H1 (cell line): Measurements from ENCODE around the gene CACNB2. TPM values are rescaled to one million over a fixed set of nuclear protein-coding genes. Genes with fewer than 3 reads are reported as not detected.

ENCODE experiments used
- CTCF ChIA-PET: fragments of 300-600 bp; sonication (Branson Sonifier 250); formaldehyde crosslinking; loops from one replicate; lab custom pipeline; 2021; ENCODE audit not compliant: partially characterized antibody; lab: Charles Lee
- POLR2A ChIA-PET: fragments of 300-600 bp; sonication (Branson Sonifier 250); formaldehyde crosslinking; loops from one replicate; lab custom pipeline; 2021; ENCODE audit warnings: inconsistent platforms; ENCODE audit not compliant: partially characterized antibody; lab: Charles Lee
- DNase-seq, 2 experiments: peaks; one replicate each; pipeline versions ENCODE4 v3.0.0 to v3.0.0-alpha.2; 2010 to 2022; ENCODE audit warnings: low spot score in 2 of 2, low read depth in 1 of 2, mixed read lengths in 1 of 2
- FAIRE-seq: peaks from 2 replicates; lab custom pipeline; 2011; peaks lifted over from hg19 to GRCh38; lab: Jason Lieb, UNC
- H2AFZ ChIP-seq: 2 replicates; pipeline ENCODE4 v1.8.1; 2012; ENCODE audit warnings: low read length, inconsistent platforms
- H2AK5ac ChIP-seq: 2 replicates; pipeline ENCODE4 v1.6.1; 2013; ENCODE audit warnings: low read depth, low read length
- H2BK120ac ChIP-seq: replicated peaks from 2 replicates; pipeline ENCODE3; 2013; ENCODE audit warnings: low read depth, low read length, inconsistent platforms
- H2BK12ac ChIP-seq: 2 replicates; pipeline ENCODE4 v1.6.1; 2013; ENCODE audit warnings: low read depth, low read length
- H2BK15ac ChIP-seq: 2 replicates; pipeline ENCODE4 v1.6.1; 2013; ENCODE audit warnings: low read length
- H2BK20ac ChIP-seq: 2 replicates; pipeline ENCODE4 v1.6.1; 2013; ENCODE audit warnings: low read length
- H2BK5ac ChIP-seq: 2 replicates; pipeline ENCODE4 v1.6.1; 2013; ENCODE audit warnings: low read depth, low read length
- H3K14ac ChIP-seq: 2 replicates; pipeline ENCODE4 v1.6.1; 2013; ENCODE audit warnings: inconsistent platforms; ENCODE audit not compliant: insufficient read length
- H3K18ac ChIP-seq: 2 replicates; pipeline ENCODE4 v1.6.1; 2013; ENCODE audit warnings: low read length; ENCODE audit errors: extremely low read depth
- H3K23ac ChIP-seq: 2 replicates; pipeline ENCODE4 v1.6.1; 2013; ENCODE audit warnings: inconsistent platforms; ENCODE audit not compliant: insufficient read length
- H3K23me2 ChIP-seq: 2 replicates; pipeline ENCODE4 v1.6.1; 2013; ENCODE audit warnings: low read depth, low read length
- H3K27ac ChIP-seq: 2 replicates; pipeline ENCODE4 v1.6.1; 2011; ENCODE audit warnings: low read depth, low read length, inconsistent platforms
- H3K27me3 ChIP-seq, 4 experiments: replicated peaks in 1 of 4; 1 replicate in 1 of 4; 2 replicates in 3 of 4; pipeline versions ENCODE4 v1.6.1 to v1.8.1; 2011 to 2013; ENCODE audit warnings: low read length in 3 of 4, mild to moderate bottlenecking in 3 of 4, inconsistent platforms in 2 of 4, mixed read lengths in 2 of 4, moderate library complexity in 1 of 4; ENCODE audit not compliant: control insufficient read depth in 3 of 4, insufficient read depth in 3 of 4; ENCODE audit errors: extremely low read depth in 1 of 4
- H3K36me3 ChIP-seq, 4 experiments: 2 replicates each; pipeline versions ENCODE4 v1.6.1 to v1.8.1; 2011 to 2013; ENCODE audit warnings: mild to moderate bottlenecking in 4 of 4, low read length in 3 of 4, moderate library complexity in 2 of 4, control low read depth in 1 of 4, inconsistent platforms in 1 of 4; ENCODE audit not compliant: insufficient read depth in 4 of 4, control insufficient read depth in 2 of 4
- H3K4ac ChIP-seq: replicated peaks from 2 replicates; pipeline ENCODE3; 2013; ENCODE audit warnings: low read length, low read depth, mixed read lengths, inconsistent platforms; ENCODE audit not compliant: insufficient read length
- H3K4me1 ChIP-seq, 4 experiments: replicated peaks in 1 of 4; 1 replicate in 1 of 4; 2 replicates in 3 of 4; pipeline versions ENCODE4 v1.6.1 to v1.8.1; 2011 to 2013; ENCODE audit warnings: low read length in 3 of 4, inconsistent platforms in 2 of 4, mixed read lengths in 1 of 4; ENCODE audit not compliant: insufficient read depth in 4 of 4, control insufficient read depth in 3 of 4
- H3K4me2 ChIP-seq, 2 experiments: 2 replicates each; pipeline versions ENCODE4 v1.6.1 to v1.8.1; 2011 to 2013; ENCODE audit warnings: low read depth in 2 of 2, low read length in 2 of 2, control low read depth in 1 of 2, inconsistent platforms in 1 of 2, mild to moderate bottlenecking in 1 of 2; ENCODE audit not compliant: insufficient read depth in 1 of 2
- H3K4me3 ChIP-seq, 4 experiments: fragments of 200-600, 300-600 bp in 1 of 4; sonication (generic), shearing (Covaris generic), sonication (Bioruptor Twin) in 1 of 4; 2 replicates each; pipeline versions ENCODE4 v1.5.1 to v1.8.1; 2011 to 2016; ENCODE audit warnings: low read length in 4 of 4, low read depth in 3 of 4, control low read depth in 2 of 4, inconsistent platforms in 2 of 4, mild to moderate bottlenecking in 2 of 4, mixed read lengths in 1 of 4, moderate library complexity in 1 of 4; ENCODE audit not compliant: insufficient read depth in 2 of 4; ENCODE audit errors: extremely low read depth in 1 of 4
- H3K56ac ChIP-seq: replicated peaks from 2 replicates; pipeline ENCODE3; 2013; ENCODE audit warnings: low read depth, mild to moderate bottlenecking, mixed read lengths, low read length, inconsistent platforms; ENCODE audit not compliant: insufficient read length
- H3K79me1 ChIP-seq: 2 replicates; pipeline ENCODE4 v1.6.1; 2013; ENCODE audit warnings: low read depth, low read length, control low read depth
- H3K79me2 ChIP-seq, 2 experiments: 2 replicates each; pipeline versions ENCODE4 v1.6.1 to v1.8.1; 2012 to 2013; ENCODE audit warnings: low read length in 2 of 2, mild to moderate bottlenecking in 2 of 2, inconsistent platforms in 1 of 2; ENCODE audit not compliant: insufficient read depth in 2 of 2, control insufficient read depth in 1 of 2
- H3K9ac ChIP-seq, 4 experiments: replicated peaks in 1 of 4; 1 replicate in 1 of 4; 2 replicates in 3 of 4; pipeline versions ENCODE4 v1.6.1 to v1.8.1; 2011 to 2013; ENCODE audit warnings: low read depth in 3 of 4, low read length in 3 of 4, control low read depth in 2 of 4, mild to moderate bottlenecking in 2 of 4, moderate library complexity in 2 of 4, inconsistent platforms in 1 of 4; ENCODE audit errors: extremely low read depth in 1 of 4
- H3K9me3 ChIP-seq, 2 experiments: 2 replicates each; pipeline versions ENCODE4 v1.6.1 to v1.8.1; 2012 to 2013; ENCODE audit warnings: mild to moderate bottlenecking in 2 of 2, moderate library complexity in 2 of 2, control low read depth in 1 of 2, inconsistent platforms in 1 of 2, low read depth in 1 of 2, low read length in 1 of 2, mixed read lengths in 1 of 2; ENCODE audit not compliant: insufficient read depth in 2 of 2
- H4K20me1 ChIP-seq, 2 experiments: replicated peaks in 1 of 2; 2 replicates each; pipeline versions ENCODE3 to v1.8.1; 2011 to 2013; ENCODE audit warnings: inconsistent platforms in 2 of 2, low read length in 2 of 2, mild to moderate bottlenecking in 1 of 2; ENCODE audit not compliant: insufficient read depth in 2 of 2, control insufficient read depth in 1 of 2
- H4K5ac ChIP-seq: 2 replicates; pipeline ENCODE4 v1.6.1; 2013; ENCODE audit warnings: low read length, low read depth, mixed read lengths, inconsistent platforms; ENCODE audit not compliant: insufficient read length
- H4K8ac ChIP-seq: 2 replicates; pipeline ENCODE4 v1.8.0; 2013; ENCODE audit warnings: mild to moderate bottlenecking, moderate library complexity, low read length, inconsistent platforms; ENCODE audit not compliant: insufficient read depth; ENCODE audit errors: extremely low read depth
- H4K91ac ChIP-seq: replicated peaks from 2 replicates; pipeline ENCODE3; 2013; ENCODE audit warnings: low read length, mixed read lengths, inconsistent platforms; ENCODE audit not compliant: insufficient read length
- BACH1 ChIP-seq: IDR thresholded peaks from 2 replicates; pipeline ENCODE4 v1.6.1; 2012; ENCODE audit warnings: low read length, improper control_type of control experiment
- EGR1 ChIP-seq: IDR thresholded peaks from 2 replicates; pipeline ENCODE4 v1.6.1; 2011; ENCODE audit warnings: low read depth, low read length, borderline replicate concordance
- POLR2AphosphoS5 ChIP-seq: IDR thresholded peaks from 2 replicates; pipeline ENCODE4 v1.6.1; 2011; ENCODE audit warnings: low read depth, low read length
- RAD21 ChIP-seq, 2 experiments: IDR thresholded peaks in 1 of 2; conservative IDR thresholded peaks in 1 of 2; 2 replicates each; pipeline ENCODE4 v1.6.1; 2011; ENCODE audit warnings: low read depth in 2 of 2, low read length in 2 of 2, improper control_type of control experiment in 1 of 2, inconsistent platforms in 1 of 2, mild to moderate bottlenecking in 1 of 2, moderate library complexity in 1 of 2
- YY1 ChIP-seq: IDR thresholded peaks from 2 replicates; pipeline ENCODE4 v1.6.1; 2011; ENCODE audit warnings: low read depth, mild to moderate bottlenecking, low read length
- WGBS, 2 experiments: shearing (Covaris generic) in 1 of 2; methylation state at CpG; one replicate each; pipeline versions ENCODE4 v1.1.6 to v1.1.7; 2013 to 2015; ENCODE audit warnings: low lambda C conversion rate in 2 of 2, mixed read lengths in 2 of 2, inconsistent platforms in 1 of 2, low coverage in 1 of 2, missing lambda C conversion rate in 1 of 2; ENCODE audit not compliant: insufficient replicate concordance in 2 of 2, insufficient coverage in 1 of 2, insufficient read length in 1 of 2; ENCODE audit errors: extremely low coverage in 1 of 2, missing lambda C conversion rate in 1 of 2; 5-methylcytosine and 5-hydroxymethylcytosine counted together
- polyA plus RNA-seq, 7 experiments: library from polyadenylated mRNA; depleted of rRNA in 3 of 7; stranded (reverse) in 5 of 7; unstranded in 2 of 7; fragments of >200 nt in 5 of 7; fragments of 200-250 nt in 2 of 7; gene quantifications; 1 replicate in 5 of 7; 2 replicates in 1 of 7; 4 replicates in 1 of 7; pipeline versions ENCODE4 v1.2.1 to v1.2.3, GENCODE V29; 2011 to 2013; ENCODE audit warnings: missing spikeins in 2 of 7, mixed read lengths in 2 of 7
- total RNA-seq: library from RNA; stranded (reverse); fragmentation: NEBNext Ultra II Directional; extraction: Animal tissue kit (Norgen Biotek cat#: 25700); gene quantifications from 2 replicates; pipeline ENCODE4 v1.2.1, GENCODE V29; 2021

The CACNB2 gene
- total and polyA plus RNA-seq, 2 of the 8 experiments (the other 6 are each of a cell fraction or from before 2014, with no cell fraction given), result 2.4 to 3.2 TPM

DNA sequence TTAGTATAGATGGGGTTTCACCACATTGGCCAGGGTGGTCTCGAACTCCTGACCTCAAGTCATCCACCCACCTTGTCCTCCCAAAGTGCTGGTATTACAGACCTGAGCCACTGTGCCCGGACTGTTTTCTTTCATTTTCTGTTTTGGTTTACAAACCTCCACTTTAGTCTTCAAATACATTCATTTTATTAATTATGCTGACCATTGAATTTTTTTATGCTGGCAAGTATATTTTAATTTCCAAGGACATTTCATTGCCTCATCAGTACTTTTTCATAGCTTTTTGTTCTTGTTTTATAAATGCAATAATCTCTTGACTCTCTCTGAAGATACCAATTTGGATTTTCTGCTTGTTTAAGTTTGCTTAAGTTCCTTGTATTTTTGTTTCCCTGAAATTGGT is 170.5 kb downstream of the CACNB2 start:
- DNase-seq, result no peak
- H3K14ac ChIP-seq, result no peak overlapping the region
- no peak overlapping the region for H2BK20ac ChIP-seq
- no peak overlapping the region for H2AFZ ChIP-seq
- H4K5ac ChIP-seq, result no peak overlapping the region
- H3K4me3 ChIP-seq, result no peak overlapping the region
- no peak overlapping the region for H4K8ac ChIP-seq
- no peak overlapping the region for H3K27ac ChIP-seq
- 87% methylated on average over 2 of the region's 2 CpGs; no CpG with 5 or more reads in 1 of the 2 experiments for WGBS, 2 experiments
- ChIA-PET CTCF (interaction anchor here (0.8 to 1.1 kb wide), 2 partner anchors 29 to 502 kb away, joined by 3 to 4 read pairs; no protein-coding TSS in a partner anchor), POLR2A (no interaction called here)
- no peaks in the 10 kb centered on the region for H3K79me1 ChIP-seq
- H3K18ac ChIP-seq, result no peak overlapping the region
- no peak overlapping the region for H2BK5ac ChIP-seq
- no peaks in the 10 kb centered on the region for H3K23me2 ChIP-seq
- no peak overlapping the region for H4K91ac ChIP-seq
- no peak overlapping the region for H2BK12ac ChIP-seq
- H3K4me1 ChIP-seq, result no peaks in the 10 kb centered on the region
- no peaks in the 10 kb centered on the region for H3K79me2 ChIP-seq
- no peak overlapping the region for H3K56ac ChIP-seq
- no peaks in the 10 kb centered on the region for H4K20me1 ChIP-seq
- H3K36me3 ChIP-seq, result no peaks in the 10 kb centered on the region
- H3K9ac ChIP-seq, result no peak overlapping the region
- H3K23ac ChIP-seq, result no peak overlapping the region
- no peak for TF ChIP-seq EGR1
- no peak for TF ChIP-seq BACH1
- no peak for TF ChIP-seq POLR2AphosphoS5
- no peak for TF ChIP-seq RAD21 (IDR thresholded peaks at IDR 0.05 in 1 of 2, conservative IDR thresholded peaks at IDR 0.05 in 1 of 2; ENCODE audit: low read depth in 2 of 2, low read length in 2 of 2)
- TF ChIP-seq YY1, result no peak
- H3K9me3 ChIP-seq, result no peaks in the 10 kb centered on the region
- no peaks in the 10 kb centered on the region for H3K27me3 ChIP-seq
- FAIRE-seq, result no peak
- no peak overlapping the region for H2BK120ac ChIP-seq
- no peak overlapping the region for H2BK15ac ChIP-seq
- no peak overlapping the region for H2AK5ac ChIP-seq
- no peak overlapping the region for H3K4ac ChIP-seq
- H3K4me2 ChIP-seq, result no peak overlapping the region
